T-helper 2 cell (primary cell): Measurements from ENCODE around the gene MAB21L1.

Experiments
- DNase-seq, 5 experiments: peaks; one replicate each; pipeline versions ENCODE4 v3.0.0 to v3.0.0-alpha.2; 2012 to 2022

MAB21L1 gene

DNA sequence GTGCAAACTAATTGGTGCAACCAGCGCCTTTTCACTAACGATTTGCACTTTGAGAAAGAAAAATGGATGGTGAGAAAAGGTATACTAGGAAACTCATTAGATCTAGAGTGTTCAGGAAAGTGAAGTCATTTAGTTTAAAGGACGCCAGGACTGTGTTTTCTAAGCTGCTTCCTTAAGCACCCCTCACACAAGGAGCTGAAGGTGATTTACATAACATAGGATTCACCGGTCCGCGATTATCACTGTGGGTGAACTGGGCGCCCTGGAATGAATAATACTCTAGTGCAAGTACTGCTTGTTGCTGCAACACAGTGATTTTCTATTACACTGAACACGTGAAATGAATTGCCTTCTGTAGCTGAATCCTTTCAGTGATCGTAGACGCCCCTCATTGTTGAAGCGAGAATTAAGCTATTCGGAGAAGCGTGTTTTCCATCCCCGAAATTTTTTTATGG, 2.6 kb upstream of the MAB21L1 start:
- no peak for DNase-seq

- DNase-seq: no peak
Measured at GRCh38 chr13:35478271-35479037, 2.0 kb upstream of the MAB21L1 start.

DNA sequence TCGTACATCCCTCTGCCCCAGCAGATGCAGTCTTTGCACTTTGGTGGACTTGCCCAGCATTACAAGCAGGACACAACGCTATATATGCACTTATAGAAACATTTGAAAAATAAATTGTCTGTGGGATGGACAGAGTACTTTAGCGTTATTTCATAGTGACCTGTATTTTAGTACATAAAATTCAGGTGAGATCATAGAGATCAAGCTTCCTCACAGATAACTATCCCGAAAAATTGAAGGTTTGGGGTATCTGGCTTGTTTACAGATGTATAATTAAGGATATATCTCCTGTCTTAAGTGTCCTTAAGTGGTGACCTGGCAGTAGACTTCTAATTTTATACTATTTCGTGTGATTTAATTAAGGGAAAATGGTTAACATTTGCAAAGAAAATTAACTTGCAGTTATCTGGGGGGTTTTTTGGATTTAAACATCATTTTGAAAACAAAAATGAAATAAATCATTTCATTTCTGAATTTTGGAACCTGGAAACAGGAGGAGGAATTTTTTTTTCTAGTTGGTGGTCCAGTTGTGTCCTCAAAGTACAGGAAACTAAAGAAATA, 977 bp upstream of the MAB21L1 start:
- DNase-seq: no peak

- peak in 1 of 5 experiments; percentile 49 for DNase-seq
Measured at GRCh38 chr13:35475212-35475959, 1.1 kb downstream of the MAB21L1 start.

- no peak for DNase-seq
Measured at GRCh38 chr13:35474496-35475211, 1.8 kb downstream of the MAB21L1 start.

GRCh38 chr13:35473802-35474201, 2.7 kb downstream of the MAB21L1 start:
- DNase-seq: no peak

DNA sequence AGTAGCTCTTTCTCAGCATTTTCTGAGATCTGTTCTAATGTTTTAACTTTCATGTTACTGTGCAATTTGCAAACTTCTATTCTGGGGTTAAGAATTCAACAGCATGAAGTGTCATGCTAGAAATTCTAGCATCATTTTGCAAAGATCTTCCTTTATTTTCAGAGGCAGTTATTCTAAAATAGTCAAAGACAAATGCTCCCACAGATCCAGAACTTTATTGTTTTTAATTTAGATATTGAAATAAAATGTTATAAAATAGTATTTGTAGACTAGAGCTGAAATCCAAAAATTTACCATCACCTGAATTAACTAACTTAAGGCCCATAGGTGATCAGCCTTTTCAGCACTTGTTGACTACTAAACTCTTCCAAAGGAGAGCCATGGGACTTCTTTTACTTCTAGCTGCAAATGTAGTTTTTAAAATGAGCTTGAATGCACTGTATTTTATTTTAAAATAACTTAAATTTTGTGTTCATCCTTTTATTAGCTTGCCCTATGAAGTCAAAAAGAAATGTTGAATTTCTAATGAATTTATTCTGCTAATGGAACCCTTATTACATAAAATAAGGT, 3.2 kb downstream of the MAB21L1 start:
- no peak for DNase-seq

DNA sequence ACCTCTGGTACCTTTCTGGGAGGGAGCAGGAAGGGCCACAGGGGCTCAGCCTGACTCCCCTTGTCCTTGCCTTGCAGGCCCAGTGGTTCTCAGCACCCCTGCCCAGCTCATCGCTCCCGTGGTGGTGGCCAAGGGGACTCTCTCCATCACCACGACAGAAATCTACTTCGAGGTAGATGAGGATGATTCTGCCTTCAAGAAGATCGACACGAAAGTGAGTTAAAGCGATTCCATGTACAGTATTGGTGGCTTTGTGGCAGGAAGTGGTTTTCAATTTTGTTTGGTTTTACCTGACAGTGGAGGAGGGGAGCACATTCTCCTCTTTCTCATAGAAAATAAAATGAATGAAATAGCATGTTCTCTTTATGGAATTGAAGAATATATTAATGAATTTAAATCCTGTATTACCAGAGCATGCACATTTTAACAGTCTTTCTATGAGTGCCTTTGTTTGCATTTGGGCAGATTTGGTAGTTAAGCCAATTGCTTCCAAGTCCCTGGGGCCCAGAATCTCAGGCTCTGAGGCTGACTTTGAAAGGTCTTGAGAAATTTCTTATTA, 4.1 kb downstream of the MAB21L1 start:
- DNase-seq: peak in 1 of 5 experiments; percentile 36

GRCh38 chr13:35471706-35472322, 4.7 kb downstream of the MAB21L1 start:
- peak in 1 of 5 experiments; percentile 0 for DNase-seq

DNA sequence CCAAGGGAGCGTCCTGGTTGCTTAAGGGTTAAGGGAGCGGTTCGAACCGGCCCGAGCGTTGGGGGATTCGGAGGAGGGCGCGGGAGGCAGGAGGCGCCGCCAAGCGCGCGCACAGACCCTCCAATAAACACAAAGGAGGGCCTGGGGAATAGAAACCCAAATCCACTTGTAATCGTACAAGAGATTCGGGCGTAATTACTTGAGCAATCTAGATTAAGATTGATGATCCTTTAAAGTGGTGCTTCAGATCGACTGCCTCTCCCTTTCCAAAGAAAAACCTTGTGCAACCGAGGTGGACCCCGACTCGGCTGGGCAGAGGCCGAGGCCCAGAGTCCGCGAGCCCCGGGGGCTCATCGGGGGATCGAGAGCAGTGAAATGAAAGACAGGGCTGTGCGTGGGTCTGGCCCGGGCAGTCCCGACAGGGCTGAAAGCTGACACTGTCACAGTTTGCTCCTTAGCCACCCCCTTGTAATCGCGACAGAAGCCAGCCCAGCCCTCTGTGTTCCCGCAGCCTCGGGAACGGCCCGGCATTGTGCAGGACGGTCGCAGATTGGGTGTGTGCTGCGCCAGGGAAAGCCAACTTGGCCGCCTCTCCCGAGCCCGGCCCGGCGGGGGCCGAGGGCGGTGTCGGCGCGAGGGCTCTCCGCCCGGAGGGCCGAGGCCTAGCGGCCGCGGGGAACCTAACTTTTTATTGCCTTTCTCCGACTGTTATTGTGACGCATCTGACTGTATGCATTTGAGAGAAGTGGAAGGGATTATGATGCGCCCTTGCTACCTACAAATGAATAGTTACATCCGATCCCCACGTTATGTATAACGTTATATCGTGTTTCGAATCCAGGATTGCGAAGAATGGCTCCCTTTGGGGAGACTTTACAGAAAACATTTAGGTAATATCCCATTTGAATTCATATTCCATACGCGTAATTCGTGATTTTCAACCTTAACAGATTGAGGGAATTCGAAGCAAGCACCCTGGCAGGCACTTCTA, 5.5 kb downstream of the MAB21L1 start:
- peak in 1 of 5 experiments; percentile 0 for DNase-seq

DNA sequence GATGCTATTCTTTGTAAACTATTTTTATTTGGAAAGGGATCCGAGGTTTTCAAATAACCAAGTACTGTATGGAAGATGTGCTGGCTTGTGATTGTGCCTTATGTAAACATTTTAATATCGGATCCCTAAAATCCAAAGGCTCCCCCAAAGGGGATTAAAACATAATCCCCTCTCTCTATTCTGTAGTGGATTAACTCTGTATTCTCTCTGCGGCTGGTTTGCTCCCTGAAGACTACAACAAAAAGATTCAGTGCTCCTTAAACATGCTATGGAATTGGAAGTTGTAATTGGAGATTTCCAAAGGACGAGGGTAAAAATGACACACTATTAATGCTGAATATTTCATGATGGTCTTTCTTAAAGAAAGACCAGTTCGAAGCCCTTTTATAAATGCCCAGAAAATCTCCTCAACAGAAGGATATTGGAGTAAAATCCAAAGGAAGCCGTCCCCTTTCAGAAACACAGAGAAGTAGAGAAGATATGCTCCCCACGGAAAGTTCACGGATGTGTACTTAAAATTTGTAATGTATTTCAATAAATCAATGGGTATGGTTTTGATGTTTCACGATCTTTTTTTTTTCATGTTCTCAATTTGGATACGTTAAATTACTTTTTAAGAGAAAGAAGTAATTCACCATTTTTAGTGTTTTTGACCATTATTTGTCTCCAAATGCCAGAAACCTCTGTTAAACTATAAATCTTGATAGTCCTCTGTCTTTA, 6.5 kb downstream of the MAB21L1 start:
- DNase-seq: no peak

- DNase-seq: no peak
Measured at GRCh38 chr13:35468195-35468594, 8.3 kb downstream of the MAB21L1 start.

- DNase-seq: no peak
Measured at GRCh38 chr13:35465371-35465770, 11.1 kb downstream of the MAB21L1 start.

DNA sequence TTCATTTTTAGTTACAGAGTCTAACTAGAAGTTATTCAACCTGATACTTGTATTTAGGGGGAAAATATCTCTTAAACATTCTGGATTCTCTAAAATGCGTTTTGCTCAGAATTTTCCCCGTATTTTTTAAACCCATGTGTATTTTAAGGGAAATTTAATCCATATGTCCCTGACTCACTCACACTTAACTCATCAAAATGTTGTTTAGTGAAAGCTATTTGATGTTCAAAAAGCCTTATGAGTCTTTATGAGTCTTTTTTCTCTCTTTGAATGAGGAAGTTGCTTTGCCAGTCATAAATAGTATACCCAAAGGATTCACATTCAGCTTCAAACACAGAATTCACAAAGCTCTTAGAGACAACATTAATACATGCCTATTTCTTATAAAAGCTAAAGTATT, 16.4 kb downstream of the MAB21L1 start:
- DNase-seq: no peak

GRCh38 chr13:35457258-35457657, 19.2 kb downstream of the MAB21L1 start:
- no peak for DNase-seq

DNA sequence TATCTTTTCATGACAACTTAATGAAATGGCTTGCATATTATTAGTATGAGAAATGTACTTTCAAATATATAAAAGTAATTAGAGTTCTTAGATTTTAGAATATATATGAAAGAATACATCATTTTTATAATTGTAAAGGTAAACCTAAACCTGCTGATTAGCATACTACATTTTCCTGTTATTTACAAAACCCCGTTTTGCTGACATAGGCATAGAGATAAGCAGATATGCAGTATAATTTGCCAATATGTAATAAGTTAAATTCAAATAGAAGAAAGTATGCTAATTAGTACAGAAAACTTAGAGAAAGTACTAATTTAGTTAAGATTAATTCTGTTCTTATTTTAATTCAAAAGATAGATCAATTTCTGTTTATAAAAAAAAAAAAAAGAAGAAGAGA, 21.5 kb downstream of the MAB21L1 start:
- DNase-seq: no peak

- DNase-seq: no peak
Measured at GRCh38 chr13:35449821-35450220, 26.7 kb downstream of the MAB21L1 start.

- DNase-seq: no peak
Measured at GRCh38 chr13:35448465-35448864, 28.0 kb downstream of the MAB21L1 start.
